Fibroblast of the aortic adventitia (primary cell): ENCODE data around the gene PPP2R5B. TPM values are rescaled to one million over a fixed set of nuclear protein-coding genes. Genes with fewer than 3 reads are reported as not detected.
A peak's percentile ranks its signal among the peaks of the same experiment; 100 is the strongest.

Experiments used
- DNase-seq: peaks from one replicate; pipeline ENCODE4 v3.0.0-alpha.2; 2010; ENCODE audit warnings: low read depth
- H3K4me3 ChIP-seq: 2 replicates; pipeline ENCODE4 v1.5.1; 2011; ENCODE audit warnings: low read depth, mild to moderate bottlenecking, control low read depth, low read length, moderate library complexity
- total RNA-seq: library from RNA; depleted of rRNA; stranded (reverse); fragments of >200 nt; gene quantifications from 2 replicates; pipeline ENCODE4 v1.2.3, GENCODE V29; 2012; ENCODE audit warnings: low replicate concordance
- TF ChIP-seq, protein P1 (sequence below): IDR thresholded peaks from 2 replicates; pipeline ENCODE4 v1.5.1; 2011; ENCODE audit warnings: mild to moderate bottlenecking, low read length, control low read depth, inconsistent platforms; ENCODE audit not compliant: insufficient read depth

PPP2R5B gene
- total RNA-seq, 1 donor, result 7.9 TPM

DNA sequence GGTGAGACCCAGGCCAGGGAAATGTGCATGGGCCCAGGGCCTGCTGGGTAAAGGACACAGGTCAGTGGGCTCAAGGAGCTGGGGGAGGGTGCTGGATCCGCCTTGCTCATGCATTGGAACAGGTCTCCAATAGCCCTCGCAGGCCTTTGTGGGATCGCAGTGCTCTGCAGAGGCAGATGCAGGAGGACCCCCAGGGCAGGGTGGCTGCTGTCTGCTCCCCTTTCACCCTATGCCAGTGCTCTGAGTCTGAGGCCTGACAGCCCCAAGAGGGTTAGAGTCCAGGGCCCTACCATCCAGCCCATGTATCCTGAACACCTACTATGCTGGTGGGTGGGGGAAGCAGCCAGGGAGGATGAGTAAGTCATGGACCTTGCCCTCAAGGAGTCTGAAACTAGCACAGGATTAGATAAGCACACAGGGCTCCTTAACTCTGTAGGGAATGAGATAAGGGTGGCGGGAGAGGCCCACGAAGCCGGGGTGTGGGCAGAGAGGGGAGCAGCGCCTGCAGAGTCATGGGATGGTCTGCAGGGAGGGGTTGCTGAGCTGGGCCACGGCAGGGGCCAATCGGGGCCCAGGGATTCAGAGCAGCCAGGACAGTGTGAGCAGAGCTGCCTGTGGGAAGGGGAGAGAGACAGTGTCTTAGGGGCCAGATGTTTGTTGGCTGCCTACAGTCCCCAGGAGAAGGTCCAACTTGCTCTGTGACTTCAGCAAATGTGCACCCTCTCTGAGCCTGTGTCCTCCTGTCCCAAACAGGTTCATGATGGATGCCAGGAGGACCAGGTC, 35.6 kb upstream of the PPP2R5B start:
- no peak overlapping the region for H3K4me3 ChIP-seq
- DNase-seq, result peak; percentile 35
- TF ChIP-seq, protein P1, sequence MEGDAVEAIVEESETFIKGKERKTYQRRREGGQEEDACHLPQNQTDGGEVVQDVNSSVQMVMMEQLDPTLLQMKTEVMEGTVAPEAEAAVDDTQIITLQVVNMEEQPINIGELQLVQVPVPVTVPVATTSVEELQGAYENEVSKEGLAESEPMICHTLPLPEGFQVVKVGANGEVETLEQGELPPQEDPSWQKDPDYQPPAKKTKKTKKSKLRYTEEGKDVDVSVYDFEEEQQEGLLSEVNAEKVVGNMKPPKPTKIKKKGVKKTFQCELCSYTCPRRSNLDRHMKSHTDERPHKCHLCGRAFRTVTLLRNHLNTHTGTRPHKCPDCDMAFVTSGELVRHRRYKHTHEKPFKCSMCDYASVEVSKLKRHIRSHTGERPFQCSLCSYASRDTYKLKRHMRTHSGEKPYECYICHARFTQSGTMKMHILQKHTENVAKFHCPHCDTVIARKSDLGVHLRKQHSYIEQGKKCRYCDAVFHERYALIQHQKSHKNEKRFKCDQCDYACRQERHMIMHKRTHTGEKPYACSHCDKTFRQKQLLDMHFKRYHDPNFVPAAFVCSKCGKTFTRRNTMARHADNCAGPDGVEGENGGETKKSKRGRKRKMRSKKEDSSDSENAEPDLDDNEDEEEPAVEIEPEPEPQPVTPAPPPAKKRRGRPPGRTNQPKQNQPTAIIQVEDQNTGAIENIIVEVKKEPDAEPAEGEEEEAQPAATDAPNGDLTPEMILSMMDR, result no peak

DNA sequence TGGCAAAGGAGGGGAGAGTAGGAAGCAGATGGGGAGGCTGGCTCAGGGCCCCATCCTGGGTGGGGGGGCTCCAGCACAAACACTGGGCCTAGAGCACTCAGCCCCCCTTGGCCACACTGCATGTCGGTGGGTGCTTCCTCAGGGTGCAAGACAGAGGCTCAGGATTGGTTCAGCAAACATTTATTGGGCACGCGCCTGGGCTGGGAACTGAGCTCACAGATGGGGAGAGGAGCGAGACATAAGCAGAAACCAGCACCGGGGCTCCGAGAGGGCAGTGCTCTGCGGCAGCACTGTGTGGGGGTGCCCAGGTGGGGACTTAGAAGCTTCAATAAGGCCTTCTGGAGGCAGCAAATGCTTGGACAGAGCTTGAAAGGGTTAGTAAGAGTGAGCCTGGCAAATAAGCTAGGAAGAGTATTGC, 34.0 kb upstream of the PPP2R5B start:
- H3K4me3 ChIP-seq, result no peak overlapping the region
- TF ChIP-seq, protein P1, result no peak
- DNase-seq, result no peak

DNA sequence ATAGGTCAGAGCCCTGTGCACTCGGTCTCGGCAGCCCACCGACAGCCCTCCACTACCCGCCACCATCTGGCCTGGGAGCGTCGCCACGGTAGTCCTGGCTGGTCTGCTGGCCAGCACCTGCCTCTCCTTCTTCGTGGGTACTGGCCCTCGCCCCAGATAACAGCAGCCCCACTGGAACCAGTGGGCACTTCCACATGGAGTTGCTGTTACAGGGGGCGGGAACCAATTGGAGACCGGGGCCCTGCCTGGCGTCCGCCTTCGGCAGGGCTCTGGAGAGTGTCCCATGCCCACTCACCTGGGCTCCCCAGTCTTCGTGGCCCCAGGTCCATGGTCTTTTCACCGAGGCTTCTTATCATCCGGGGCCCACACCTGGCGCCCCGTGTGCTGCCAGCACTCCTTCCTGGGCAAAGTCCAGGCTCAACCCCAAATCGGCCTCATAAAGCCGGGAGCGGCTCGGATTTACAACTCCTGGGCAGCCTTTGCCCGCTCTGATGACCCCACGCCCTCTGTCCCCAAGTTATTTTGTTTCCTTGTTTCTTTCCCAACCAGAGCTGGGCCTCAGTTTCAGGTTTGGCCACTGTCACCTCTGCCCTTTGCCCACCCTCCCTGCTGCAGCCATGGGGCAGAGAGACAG, 33.2 kb upstream of the PPP2R5B start:
- TF ChIP-seq, protein P1, result no peak
- H3K4me3 ChIP-seq, result no peak overlapping the region
- DNase-seq, result no peak

DNA sequence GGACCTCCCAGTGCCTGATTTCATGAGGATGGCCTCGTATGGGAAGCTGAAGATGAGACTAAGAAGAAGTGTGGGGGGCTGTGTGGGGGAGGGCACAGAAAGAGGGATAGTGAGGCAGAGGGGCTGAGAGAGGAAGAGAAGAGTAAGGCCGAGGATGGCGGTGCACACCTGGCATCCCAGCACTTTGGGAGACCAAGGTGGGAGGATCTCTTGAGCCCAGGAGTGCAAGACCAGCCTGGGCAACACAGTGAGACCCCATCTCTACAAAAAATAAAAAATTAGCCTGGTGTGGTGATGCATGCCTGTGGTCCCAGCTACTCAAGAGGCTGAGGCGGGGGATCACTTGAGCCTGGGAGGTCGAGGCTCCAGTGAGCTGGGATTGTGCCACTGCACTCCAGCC, 32.6 kb upstream of the PPP2R5B start:
- H3K4me3 ChIP-seq, result no peak overlapping the region
- no peak for DNase-seq
- TF ChIP-seq, protein P1, result no peak

DNA sequence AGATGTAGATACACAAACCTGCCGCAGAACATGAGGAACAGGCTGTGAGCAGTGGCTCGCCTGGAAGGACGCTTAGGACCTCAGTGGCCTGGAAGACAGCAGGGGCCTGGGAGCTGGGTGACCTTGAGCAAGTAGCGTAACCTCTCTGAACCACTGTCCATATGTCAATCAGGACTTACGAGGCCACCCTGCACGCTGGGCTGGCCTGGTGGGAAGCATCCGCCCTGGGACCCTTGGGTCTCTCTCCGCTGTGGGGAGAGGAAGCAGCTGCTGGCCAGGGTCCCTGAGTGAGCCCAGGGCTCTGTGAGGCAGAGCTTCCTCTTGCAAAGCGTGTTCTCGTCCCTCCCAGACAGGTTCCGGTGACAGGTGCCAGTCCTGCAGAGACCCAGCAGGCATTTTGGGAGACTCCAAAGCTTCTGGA, 32.1 kb upstream of the PPP2R5B start:
- H3K4me3 ChIP-seq, result no peak overlapping the region
- DNase-seq, result no peak
- TF ChIP-seq, protein P1, result no peak

DNA sequence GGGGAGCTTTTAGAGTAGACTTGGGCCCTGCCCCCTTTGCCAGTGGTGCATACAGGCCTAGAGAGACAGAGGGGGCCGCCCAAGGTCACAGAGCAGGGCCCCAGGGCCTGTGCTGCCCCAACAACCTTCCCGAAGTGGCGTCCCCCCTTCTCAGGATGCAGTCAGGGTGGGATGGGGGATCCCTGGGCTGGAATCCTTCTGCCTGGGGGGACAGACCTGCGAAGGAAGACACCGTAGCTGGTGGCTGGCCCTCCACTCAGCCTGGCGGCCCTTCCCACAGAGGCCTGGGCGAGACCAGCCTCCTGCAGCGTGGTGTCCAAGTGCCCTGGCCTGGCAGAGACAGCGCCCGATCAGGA, 31.7 kb upstream of the PPP2R5B start:
- TF ChIP-seq, protein P1, result no peak
- no peak overlapping the region for H3K4me3 ChIP-seq
- DNase-seq, result no peak
